Measurements from ENCODE around the gene SHC1.

- TF ChIP-seq CTCF (IDR thresholded peaks at IDR 0.05) (peak; percentile 13), EZH2 (IDR thresholded peaks at IDR 0.05) (no peak), EZH2phosphoT487 (IDR thresholded peaks at IDR 0.05) (no peak)
Measured at GRCh38 chr1:154992721-154993571, 22.4 kb upstream of the SHC1 start.

Measured in neural progenitor cell (in vitro differentiated cells).